B cell (primary cell): ENCODE measurements around the gene METTL24.

ENCODE experiments used
- CTCF ChIP-seq: fragments of 200-600 bp; IDR thresholded peaks from one replicate; pipeline ENCODE4 v1.8.0; 2022; ENCODE audit warnings: antibody characterized with exemption, mild to moderate bottlenecking
- EZH2 ChIP-seq: IDR thresholded peaks from 2 replicates; pipeline ENCODE4 v1.6.1; 2012; ENCODE audit warnings: borderline replicate concordance, low read depth, mild to moderate bottlenecking, moderate library complexity, low read length; ENCODE audit not compliant: insufficient read depth, poor library complexity, severe bottlenecking

- TF ChIP-seq CTCF (no peak), EZH2 (no peak)
Measured at GRCh38 chr6:110255211-110255750, 102.9 kb downstream of the METTL24 start.
